T-cell (primary cell): ENCODE measurements around the gene KCTD4. TPM values are rescaled to one million over a fixed set of nuclear protein-coding genes. Genes with fewer than 3 reads are reported as not detected.

Experiments used
- ATAC-seq, 4 experiments: fragments of 200-7000 bp in 3 of 4; fragments of 150-1000 bp in 1 of 4; cut with Tn5 transposase; replicated peaks in 1 of 4; 1 replicate in 3 of 4; 2 replicates in 1 of 4; pipeline ENCODE4 v1.10.0; 2021; ENCODE audit warnings: moderate library complexity in 3 of 4, mild to moderate bottlenecking in 2 of 4, moderate number of reproducible peaks in 1 of 4
- CTCF ChIA-PET, 2 donors: fragments of 300-600 bp; sonication (Branson Sonifier 250); formaldehyde crosslinking; loops; one replicate each; lab custom pipeline; 2022; ENCODE audit warnings: antibody characterized with exemption in 2 of 2; lab: Charles Lee
- POLR2A ChIA-PET, 2 donors: fragments of 300-600 bp; sonication (Branson Sonifier 250); formaldehyde crosslinking; loops; one replicate each; lab custom pipeline; 2022; ENCODE audit warnings: antibody characterized with exemption in 2 of 2; lab: Charles Lee
- DNase-seq, 35 experiments: peaks; one replicate each; pipeline versions ENCODE4 v3.0.0 to v3.0.0-alpha.2; 2013 to 2023
- H3K27ac ChIP-seq: one replicate; pipeline ENCODE4 v1.5.1; 2013; ENCODE audit warnings: low read length
- H3K27me3 ChIP-seq, 2 experiments: replicated peaks in 1 of 2; 1 replicate in 1 of 2; 2 replicates in 1 of 2; pipeline versions ENCODE4 v1.6.1 to v1.7.0; 2013; ENCODE audit warnings: low read length in 1 of 2, mixed read lengths in 1 of 2; ENCODE audit not compliant: control insufficient read depth in 2 of 2, insufficient read depth in 2 of 2; ENCODE audit errors: extremely low read depth in 1 of 2
- H3K36me3 ChIP-seq, 2 donors: 1 replicate in 1 of 2; 2 replicates in 1 of 2; pipeline versions ENCODE4 v1.6.1 to v1.7.0; 2013; ENCODE audit warnings: low read length in 1 of 2; ENCODE audit not compliant: control insufficient read depth in 2 of 2, insufficient read depth in 1 of 2; ENCODE audit errors: extremely low read depth in 1 of 2
- H3K4me1 ChIP-seq, 2 experiments: 1 replicate in 1 of 2; 2 replicates in 1 of 2; pipeline versions ENCODE4 v1.6.1 to v1.7.0; 2013; ENCODE audit warnings: low read length in 2 of 2, mixed read lengths in 1 of 2; ENCODE audit not compliant: insufficient read depth in 2 of 2, control insufficient read depth in 1 of 2; ENCODE audit errors: extremely low read depth in 1 of 2
- H3K4me3 ChIP-seq, 2 donors: 1 replicate in 1 of 2; 2 replicates in 1 of 2; pipeline versions ENCODE4 v1.5.1 to v1.7.0; 2013; ENCODE audit warnings: mild to moderate bottlenecking in 2 of 2, low read length in 1 of 2, moderate library complexity in 1 of 2; ENCODE audit not compliant: control insufficient read depth in 1 of 2; ENCODE audit errors: extremely low read depth in 1 of 2
- H3K9me3 ChIP-seq: 2 replicates; pipeline ENCODE4 v1.7.0; 2013
- H3K27ac Mint-ChIP-seq, 2 donors: one replicate each; pipeline ENCODE4 v1.8.0; 2020 to 2021; ENCODE audit warnings: mild to moderate bottlenecking in 2 of 2, mixed read lengths in 2 of 2
- H3K27me3 Mint-ChIP-seq, 2 donors: one replicate each; pipeline ENCODE4 v1.8.0; 2021 to 2022; ENCODE audit warnings: mixed read lengths in 2 of 2
- H3K36me3 Mint-ChIP-seq: one replicate; pipeline ENCODE4 v1.8.0; 2021; ENCODE audit warnings: mixed read lengths
- H3K4me1 Mint-ChIP-seq, 3 donors: one replicate each; pipeline ENCODE4 v1.8.0; 2020 to 2022; ENCODE audit warnings: mixed read lengths in 3 of 3, mild to moderate bottlenecking in 1 of 3
- H3K4me3 Mint-ChIP-seq, 3 donors: one replicate each; pipeline ENCODE4 v1.8.0; 2020 to 2022; ENCODE audit warnings: mild to moderate bottlenecking in 3 of 3, mixed read lengths in 3 of 3, moderate library complexity in 3 of 3
- H3K9me3 Mint-ChIP-seq, 3 donors: one replicate each; pipeline ENCODE4 v1.8.0; 2020 to 2022; ENCODE audit warnings: mixed read lengths in 3 of 3
- WGBS: methylation state at CpG from one replicate; pipeline ENCODE4 v1.1.5; 2013; ENCODE audit warnings: missing lambda C conversion rate; ENCODE audit not compliant: insufficient coverage; 5-methylcytosine and 5-hydroxymethylcytosine counted together
- total RNA-seq, 35 experiments: library from RNA in 6 of 35; stranded (reverse) in 6 of 35; fragments of 120-200 nt in 1 of 35; gene quantifications; one replicate each; pipeline versions ENCODE4 v1.2.1 to v1.2.4 and lab custom pipeline; 2013 to 2026

Gene KCTD4
- total RNA-seq, 5 donors from 2014 or later (not counting 1 experiment from before 2014, with no cell fraction given), result not detected

DNA sequence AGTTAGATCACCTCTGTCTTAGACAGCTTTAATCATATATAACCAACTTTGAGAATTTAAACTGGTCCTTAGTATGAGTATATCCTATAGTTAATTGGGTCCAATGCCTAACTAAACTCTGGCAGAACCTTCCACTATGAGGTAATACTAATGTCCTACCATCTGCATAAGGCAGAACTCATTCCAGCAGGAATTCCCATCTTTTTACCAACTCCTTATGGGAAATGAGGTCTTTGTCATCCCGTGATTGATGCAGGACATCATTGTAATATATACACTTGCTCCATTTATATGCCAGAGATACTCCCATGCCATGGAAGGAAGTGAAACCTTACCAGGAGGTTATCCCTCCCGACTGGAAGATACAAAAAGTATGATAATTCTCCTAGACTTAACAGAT, 2.8 kb downstream of the KCTD4 start:
- Histone ChIP-seq H3K9me3 (no peaks in the 10 kb centered on the region), H3K4me1 (no peaks in the 10 kb centered on the region), H3K27ac (no peak overlapping the region), H3K27me3 (no peaks in the 10 kb centered on the region), H3K4me3 (no peak overlapping the region), H3K36me3 (peaks cover 0 to 7% of the 10 kb centered on the region in 2 donors)
- POLR2A ChIA-PET, result interaction anchor here (0.5 to 0.7 kb wide), 2 partner anchors 10 to 939 kb away, joined by 3 read pairs; no protein-coding TSS in a partner anchor
- Mint-ChIP-seq H3K9me3 (no peaks in the 10 kb centered on the region), H3K4me1 (peaks cover 0 to 12% (median 2%) of the 10 kb centered on the region in 3 donors), H3K27ac (no peak overlapping the region), H3K4me3 (no peak overlapping the region), H3K27me3 (no peaks in the 10 kb centered on the region), H3K36me3 (peaks cover 55% of the 10 kb centered on the region)
- no peak for ATAC-seq
- 100% methylated on average over 1 of the region's 2 CpGs for WGBS
- no peak for DNase-seq
- CTCF ChIA-PET, result no interaction called here

DNA sequence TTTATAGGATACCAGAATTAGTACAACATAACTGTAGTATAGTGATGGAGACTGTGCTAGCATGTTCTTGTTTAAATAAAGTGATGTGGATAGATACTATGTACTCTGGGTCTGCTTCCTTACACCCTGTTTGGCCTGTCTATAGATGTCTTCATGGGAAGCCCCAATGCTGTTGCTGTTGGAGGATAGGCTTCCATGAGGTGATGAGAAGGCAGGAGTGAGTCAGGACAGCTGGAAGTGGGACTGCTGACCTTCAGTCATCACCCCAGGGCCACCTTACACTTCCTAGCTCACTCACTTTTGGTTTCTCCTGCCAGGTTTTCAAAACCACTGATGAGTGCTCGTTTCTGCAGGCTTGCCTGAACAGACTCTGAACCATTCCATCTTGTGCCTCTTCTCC, 4.2 kb downstream of the KCTD4 start:
- no peaks in the 10 kb centered on the region for H3K27me3 Mint-ChIP-seq
- no peaks in the 10 kb centered on the region for H3K9me3 ChIP-seq
- ChIA-PET CTCF (no interaction called here), POLR2A (no interaction called here)
- H3K36me3 Mint-ChIP-seq, result peaks cover 49% of the 10 kb centered on the region
- no peaks in the 10 kb centered on the region for H3K9me3 Mint-ChIP-seq
- DNase-seq, result no peak
- H3K4me3 ChIP-seq, result no peak overlapping the region
- H3K27me3 ChIP-seq, result no peaks in the 10 kb centered on the region
- H3K27ac ChIP-seq, result no peak overlapping the region
- no peaks in the 10 kb centered on the region for H3K4me1 ChIP-seq
- H3K36me3 ChIP-seq, result peaks cover 0 to 7% of the 10 kb centered on the region in 2 donors
- WGBS, result 67% methylated on average over 1 of the region's 1 CpG
- no peak overlapping the region for H3K27ac Mint-ChIP-seq
- peaks cover 0 to 12% (median 2%) of the 10 kb centered on the region in 3 donors for H3K4me1 Mint-ChIP-seq
- H3K4me3 Mint-ChIP-seq, result no peak overlapping the region
- ATAC-seq, result no peak

DNA sequence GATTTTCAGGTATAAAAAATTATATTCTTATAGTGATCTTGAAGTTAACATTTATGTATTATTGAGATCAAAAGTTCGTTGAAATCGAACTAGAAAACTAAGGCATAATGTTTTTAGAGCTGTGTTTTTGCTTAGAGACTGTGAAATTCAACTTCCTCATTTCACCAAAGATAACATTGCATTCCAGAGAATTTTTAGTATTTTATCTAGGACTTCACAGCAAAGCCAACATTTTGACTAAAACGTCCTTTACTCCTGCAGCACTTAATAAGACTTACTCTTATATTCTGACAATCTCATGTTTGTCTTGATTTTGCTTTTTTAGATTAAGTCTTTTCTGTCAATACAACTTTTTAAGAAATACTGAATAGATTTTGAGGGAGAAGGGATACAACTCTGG, 4.7 kb downstream of the KCTD4 start:
- POLR2A ChIA-PET, result interaction anchor here in 1 of 2 donors (0.5 kb wide), 1 partner anchor 72 kb away, joined by 4 read pairs; no protein-coding TSS in a partner anchor
- no peak overlapping the region for H3K4me3 ChIP-seq
- H3K9me3 Mint-ChIP-seq, result no peaks in the 10 kb centered on the region
- peaks cover 0 to 7% of the 10 kb centered on the region in 2 donors for H3K36me3 ChIP-seq
- no CpG with 5 or more reads among the region's 3 CpGs for WGBS
- DNase-seq, result no peak
- no peaks in the 10 kb centered on the region for H3K27me3 ChIP-seq
- H3K4me3 Mint-ChIP-seq, result no peak overlapping the region
- no peaks in the 10 kb centered on the region for H3K9me3 ChIP-seq
- ATAC-seq, result no peak
- no peak overlapping the region for H3K27ac ChIP-seq
- CTCF ChIA-PET, result interaction anchor here in 1 of 2 donors (0.6 kb wide), 1 partner anchor 71 kb away, joined by 3 read pairs; no protein-coding TSS in a partner anchor
- H3K4me1 ChIP-seq, result no peaks in the 10 kb centered on the region
- peaks cover 44% of the 10 kb centered on the region for H3K36me3 Mint-ChIP-seq
- H3K4me1 Mint-ChIP-seq, result peaks cover 0 to 12% (median 2%) of the 10 kb centered on the region in 3 donors
- no peak overlapping the region for H3K27ac Mint-ChIP-seq
- no peaks in the 10 kb centered on the region for H3K27me3 Mint-ChIP-seq

DNA sequence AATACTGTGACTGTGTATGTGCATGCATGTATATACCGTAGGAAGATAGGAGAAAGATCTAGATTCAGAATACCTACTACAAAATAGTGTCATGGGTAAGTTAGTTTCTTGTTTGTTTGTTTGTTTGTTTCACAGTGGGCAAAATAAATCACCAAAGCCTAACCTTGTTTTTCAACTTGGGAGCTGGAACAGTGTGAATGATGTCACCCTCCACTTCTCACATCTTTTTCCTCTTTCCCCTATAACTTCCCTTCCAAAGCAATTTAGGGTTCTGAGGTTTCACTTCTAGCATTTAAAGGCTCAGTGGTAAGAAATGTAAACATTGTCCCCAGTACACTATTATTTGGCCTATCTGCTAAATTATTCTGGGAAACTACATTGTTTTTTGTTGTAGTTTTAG, 5.4 kb downstream of the KCTD4 start:
- no peak for DNase-seq
- Mint-ChIP-seq H3K36me3 (peaks cover 38% of the 10 kb centered on the region), H3K4me3 (no peak overlapping the region), H3K4me1 (peaks cover 0 to 12% (median 2%) of the 10 kb centered on the region in 3 donors), H3K27ac (no peak overlapping the region), H3K27me3 (no peaks in the 10 kb centered on the region), H3K9me3 (no peaks in the 10 kb centered on the region)
- Histone ChIP-seq H3K4me1 (no peaks in the 10 kb centered on the region), H3K36me3 (peaks cover 0 to 7% of the 10 kb centered on the region in 2 donors), H3K4me3 (no peak overlapping the region), H3K9me3 (no peaks in the 10 kb centered on the region), H3K27ac (no peak overlapping the region), H3K27me3 (no peaks in the 10 kb centered on the region)
- no CpG with 5 or more reads among the region's 1 CpG for WGBS
- POLR2A ChIA-PET, result interaction anchor here in 1 of 2 donors (0.5 kb wide), 1 partner anchor 72 kb away, joined by 4 read pairs; no protein-coding TSS in a partner anchor
- no peak for ATAC-seq
- CTCF ChIA-PET, result interaction anchor here in 1 of 2 donors (0.6 kb wide), 1 partner anchor 71 kb away, joined by 3 read pairs; no protein-coding TSS in a partner anchor

DNA sequence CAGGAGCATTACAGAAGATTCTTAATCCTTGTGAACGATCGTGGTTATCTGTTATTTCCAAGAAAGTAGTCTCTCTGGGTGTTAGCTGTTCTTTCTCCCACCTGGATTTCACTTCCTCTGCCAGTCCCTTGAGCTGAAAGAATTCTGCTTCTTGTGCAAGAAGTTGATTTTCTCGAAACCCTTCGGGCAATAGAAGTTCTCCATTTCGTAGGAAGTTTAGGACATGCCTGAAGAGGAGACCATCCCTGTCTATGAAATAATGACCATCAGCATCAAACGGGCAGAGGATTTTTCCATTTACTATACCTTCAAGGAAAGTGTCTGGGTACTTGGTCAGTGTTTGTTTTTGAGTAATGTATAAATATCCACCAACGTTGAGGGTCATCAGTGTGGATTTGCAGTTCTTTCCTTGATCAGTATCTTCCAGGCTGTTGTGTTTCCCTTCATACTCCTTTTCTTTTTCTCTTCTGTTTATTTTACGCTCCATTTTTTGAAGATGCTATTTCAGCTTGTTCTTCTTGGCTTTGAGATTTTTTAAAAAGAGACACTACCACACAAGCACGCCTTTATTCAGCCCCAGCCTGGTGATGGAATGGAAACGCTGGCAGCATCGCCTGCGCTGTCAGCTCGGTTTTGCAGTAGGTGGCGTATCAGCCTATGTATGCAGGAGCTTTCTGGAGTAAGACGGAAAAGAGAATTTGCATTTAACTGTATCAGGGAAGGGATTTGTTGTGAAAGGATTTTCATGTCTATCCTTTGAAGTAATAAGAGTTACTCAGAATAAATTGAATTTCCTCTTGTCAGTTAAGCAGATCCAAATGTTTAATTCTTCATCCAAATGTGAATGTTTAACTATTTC, 6.5 kb downstream of the KCTD4 start:
- no peaks in the 10 kb centered on the region for H3K9me3 ChIP-seq
- 100% methylated on average over 5 of the region's 15 CpGs for WGBS
- no peaks in the 10 kb centered on the region for H3K27me3 ChIP-seq
- DNase-seq (no peak), ATAC-seq (no peak)
- Mint-ChIP-seq H3K27ac (no peak overlapping the region), H3K4me1 (peaks cover 0 to 12% (median 2%) of the 10 kb centered on the region in 3 donors), H3K36me3 (peaks cover 34% of the 10 kb centered on the region), H3K4me3 (no peak overlapping the region), H3K9me3 (no peaks in the 10 kb centered on the region), H3K27me3 (no peaks in the 10 kb centered on the region)
- no peak overlapping the region for H3K27ac ChIP-seq
- POLR2A ChIA-PET, result no interaction called here
- no peak overlapping the region for H3K4me3 ChIP-seq
- CTCF ChIA-PET, result no interaction called here
- peaks cover 0 to 7% of the 10 kb centered on the region in 2 donors for H3K36me3 ChIP-seq
- no peaks in the 10 kb centered on the region for H3K4me1 ChIP-seq

DNA sequence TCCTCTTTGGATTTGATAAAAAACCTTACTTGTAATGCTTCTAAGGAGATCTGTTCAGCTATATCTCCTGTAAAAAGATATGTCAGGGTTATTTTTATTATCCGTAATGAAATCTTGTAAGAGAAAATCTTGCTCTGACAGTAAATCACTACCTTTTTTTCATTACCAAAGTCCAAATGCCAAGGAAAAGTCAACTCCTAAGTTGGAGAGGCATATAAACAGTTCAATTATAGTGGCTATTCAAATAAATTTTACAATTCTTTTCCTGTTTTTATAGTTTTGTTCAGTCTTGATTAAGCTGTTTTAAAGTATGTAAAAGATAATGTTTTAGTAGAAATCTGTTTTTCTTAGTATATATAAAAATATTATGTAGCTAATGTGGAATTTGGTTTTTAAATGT, 9.0 kb downstream of the KCTD4 start:
- Mint-ChIP-seq H3K4me1 (peaks cover 0 to 8% (median 2%) of the 10 kb centered on the region in 3 donors), H3K9me3 (no peaks in the 10 kb centered on the region), H3K27me3 (no peaks in the 10 kb centered on the region), H3K4me3 (no peak overlapping the region), H3K27ac (no peak overlapping the region), H3K36me3 (peaks cover 35% of the 10 kb centered on the region)
- ATAC-seq (no peak), DNase-seq (no peak)
- Histone ChIP-seq H3K4me1 (no peaks in the 10 kb centered on the region), H3K4me3 (no peak overlapping the region), H3K36me3 (peaks cover 0 to 7% of the 10 kb centered on the region in 2 donors), H3K9me3 (no peaks in the 10 kb centered on the region), H3K27ac (no peak overlapping the region), H3K27me3 (no peaks in the 10 kb centered on the region)
- ChIA-PET POLR2A (interaction anchor here in 1 of 2 donors (0.8 kb wide), 1 partner anchor 145 kb away, joined by 3 read pairs; no protein-coding TSS in a partner anchor), CTCF (no interaction called here)
- WGBS, result no CpG with 5 or more reads among the region's 1 CpG
